GM20000 (cell line): Measurements from ENCODE around the gene ERBIN.

ENCODE experiments used
- DNase-seq: peaks from one replicate; pipeline ENCODE4 v3.0.0; 2012; ENCODE audit warnings: low spot score
- CTCF ChIP-seq: IDR thresholded peaks from 2 replicates; pipeline ENCODE4 v1.5.1; 2012; ENCODE audit warnings: mild to moderate bottlenecking, control low read depth; ENCODE audit errors: extremely low read depth, missing control alignments

The ERBIN gene

DNA sequence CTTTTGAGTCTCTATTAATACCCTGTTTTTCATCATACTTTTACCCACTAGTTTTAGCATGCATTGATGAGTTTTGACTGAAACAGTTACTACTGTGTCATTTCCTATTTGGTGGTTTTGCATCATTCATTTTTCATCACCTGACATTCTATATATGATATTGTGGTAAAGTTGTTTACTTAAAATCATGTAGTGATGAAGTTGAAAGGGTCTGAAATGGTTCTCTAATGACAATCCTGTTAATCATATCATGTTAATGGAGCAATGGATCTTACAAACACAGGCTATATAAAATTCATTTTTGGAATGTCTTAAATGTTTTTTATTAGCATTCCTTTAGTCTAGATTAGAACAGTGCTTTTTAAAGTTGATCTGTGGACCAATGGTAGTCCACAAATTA is 84.1 kb downstream of the ERBIN start:
- DNase-seq: no peak
- TF ChIP-seq CTCF: no peak

- no peak for TF ChIP-seq CTCF
- no peak for DNase-seq
These were observed 85.9 kb downstream of the ERBIN start for GRCh38 chr5:66012271-66012670.

GRCh38 chr5:66013397-66013796 is 87.0 kb downstream of the ERBIN start:
- no peak for DNase-seq
- no peak for TF ChIP-seq CTCF

DNA sequence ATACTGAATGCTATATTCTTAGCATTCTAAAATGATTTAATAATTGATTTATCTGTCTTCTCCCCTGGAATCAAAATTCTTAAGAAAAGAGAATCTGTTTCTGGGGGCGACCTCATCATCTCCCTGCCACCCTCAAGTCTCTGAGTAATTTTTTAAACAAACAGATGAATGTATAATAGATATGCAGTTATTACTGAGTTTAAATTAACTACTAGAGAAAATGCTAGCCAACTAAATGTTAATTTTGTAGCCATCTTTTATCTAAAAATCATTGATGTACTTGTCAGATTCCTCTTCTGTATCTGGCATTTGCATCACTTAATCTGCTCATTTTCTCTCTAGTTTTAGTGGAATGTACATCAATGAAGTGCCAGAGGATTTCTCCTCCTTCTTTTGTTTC is 87.5 kb downstream of the ERBIN start:
- DNase-seq: no peak
- TF ChIP-seq CTCF: no peak

GRCh38 chr5:66015196-66015960 is 89.0 kb downstream of the ERBIN start:
- no peak for TF ChIP-seq CTCF

DNA sequence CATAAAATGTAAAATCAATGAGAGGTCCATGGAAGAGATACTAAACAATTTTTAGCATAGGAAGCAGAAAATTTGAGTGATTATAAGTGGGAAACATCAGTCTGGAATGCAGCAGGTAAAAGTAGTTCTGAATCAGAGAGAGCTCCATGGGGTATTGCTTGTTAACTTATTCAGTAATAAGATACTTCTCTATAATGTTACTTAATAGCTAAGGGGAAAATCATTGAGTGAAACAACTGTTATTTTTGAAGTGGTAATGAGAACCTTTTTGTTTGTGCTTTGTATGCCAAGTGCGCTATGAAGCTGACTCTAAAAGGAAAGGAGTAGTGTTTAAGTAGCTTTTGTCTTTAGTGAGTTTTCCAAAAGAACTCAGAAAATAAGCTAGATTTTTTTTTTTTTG is 95.2 kb downstream of the ERBIN start:
- no peak for TF ChIP-seq CTCF
- DNase-seq: no peak

More at GRCh38 chr5:66015196-66015960, 89.0 kb downstream of the ERBIN start:
- DNase-seq: no peak

GRCh38 chr5:66039296-66039695 is 112.9 kb downstream of the ERBIN start:
- TF ChIP-seq CTCF: no peak
- DNase-seq: no peak
